Measurements from ENCODE around the gene KRT5.

Gene KRT5

GRCh38 chr12:52515319-52515646, 4.9 kb downstream of the KRT5 start:
- Histone ChIP-seq H3K4me1 (peaks cover 0 to 25% (median 8%) of the 10 kb centered on the region in 4 donors), H3K4me3 (no peak overlapping the region), H3K27ac (no peak overlapping the region), H3K9me3 (peaks cover 0 to 4% (median 0%) of the 10 kb centered on the region in 3 donors), H3K36me3 (no peaks in the 10 kb centered on the region), H3K27me3 (no peaks in the 10 kb centered on the region)
- TF ChIP-seq CTCF (IDR thresholded peaks at IDR 0.05), result no peak
- intact Hi-C loops (cut with DNase I; ENCODE audit: low total_unique reads), result no loop called here
- DNase-seq, result no peak

GRCh38 chr12:52514471-52515318, 5.5 kb downstream of the KRT5 start:
- TF ChIP-seq CTCF (IDR thresholded peaks at IDR 0.05), result no peak
- no peaks in the 10 kb centered on the region for H3K36me3 ChIP-seq
- H3K27me3 ChIP-seq, result no peaks in the 10 kb centered on the region
- H3K9me3 ChIP-seq, result peaks cover 0 to 6% (median 0%) of the 10 kb centered on the region in 3 donors
- intact Hi-C loops (cut with DNase I; ENCODE audit: low total_unique reads), result no loop called here
- H3K4me1 ChIP-seq, result peaks cover 0 to 25% (median 8%) of the 10 kb centered on the region in 4 donors
- no peak for DNase-seq
- no peak overlapping the region for H3K27ac ChIP-seq
- H3K4me3 ChIP-seq, result no peak overlapping the region

GRCh38 chr12:52513736-52514135, 6.5 kb downstream of the KRT5 start:
- H3K27ac ChIP-seq, result no peak overlapping the region
- H3K4me1 ChIP-seq, result peaks cover 0 to 25% (median 8%) of the 10 kb centered on the region in 4 donors
- intact Hi-C loops (cut with DNase I; ENCODE audit: low total_unique reads), result no loop called here
- no peak for DNase-seq
- peaks cover 0 to 6% (median 0%) of the 10 kb centered on the region in 3 donors for H3K9me3 ChIP-seq
- no peaks in the 10 kb centered on the region for H3K27me3 ChIP-seq
- no peak overlapping the region for H3K4me3 ChIP-seq
- TF ChIP-seq CTCF (IDR thresholded peaks at IDR 0.05), result no peak
- no peaks in the 10 kb centered on the region for H3K36me3 ChIP-seq

- intact Hi-C loops (cut with DNase I; ENCODE audit: low total_unique reads), result no loop called here
- Histone ChIP-seq H3K4me3 (no peak overlapping the region), H3K36me3 (no peaks in the 10 kb centered on the region), H3K9me3 (peaks cover 0 to 6% (median 0%) of the 10 kb centered on the region in 3 donors), H3K27ac (no peak overlapping the region), H3K4me1 (peaks cover 0 to 3% (median 0%) of the 10 kb centered on the region in 4 donors), H3K27me3 (no peaks in the 10 kb centered on the region)
- DNase-seq, result no peak
- TF ChIP-seq CTCF (IDR thresholded peaks at IDR 0.05), result no peak
These were observed 12.0 kb downstream of the KRT5 start for GRCh38 chr12:52508211-52508610.

GRCh38 chr12:52506858-52507715, 13.1 kb downstream of the KRT5 start:
- H3K4me3 ChIP-seq, result no peak overlapping the region
- DNase-seq, result no peak

More at GRCh38 chr12:52506858-52507715, 13.1 kb downstream of the KRT5 start:
- no peak overlapping the region for H3K27ac ChIP-seq
- H3K36me3 ChIP-seq, result no peaks in the 10 kb centered on the region
- H3K4me1 ChIP-seq, result peaks cover 0 to 3% (median 0%) of the 10 kb centered on the region in 4 donors
- TF ChIP-seq CTCF (IDR thresholded peaks at IDR 0.05), result peak; percentile 43 to 49
- H3K9me3 ChIP-seq, result peaks cover 0 to 6% (median 0%) of the 10 kb centered on the region in 3 donors
- intact Hi-C loops (cut with DNase I; ENCODE audit: low total_unique reads), result no loop called here
- H3K27me3 ChIP-seq, result no peaks in the 10 kb centered on the region

All from tibial artery (tissue), 4 donors.